Neutrophil (primary cell): ENCODE measurements around the gene OR5H1.

Source experiments
- H3K27ac ChIP-seq: fragments of 200-600 bp; sonication (generic); 2 replicates; pipeline ENCODE4 v1.5.1; 2016; ENCODE audit warnings: mild to moderate bottlenecking, moderate library complexity
- H3K27me3 ChIP-seq: fragments of 200-600 bp; sonication (generic); 2 replicates; pipeline ENCODE4 v1.6.0; 2016; ENCODE audit warnings: mild to moderate bottlenecking
- H3K36me3 ChIP-seq: fragments of 200-600 bp; sonication (generic); 2 replicates; pipeline ENCODE4 v1.5.1; 2017
- H3K4me1 ChIP-seq, 2 experiments: fragments of 200-600 bp in 1 of 2; sonication (generic) in 1 of 2; 1 replicate in 1 of 2; 2 replicates in 1 of 2; pipeline versions ENCODE4 v1.5.1 to v1.6.1; 2013 to 2016; ENCODE audit warnings: low read depth in 1 of 2, low read length in 1 of 2, mild to moderate bottlenecking in 1 of 2, moderate library complexity in 1 of 2; ENCODE audit not compliant: control insufficient read depth in 1 of 2, insufficient read depth in 1 of 2
- H3K4me3 ChIP-seq, 2 experiments: fragments of 200-600 bp in 1 of 2; sonication (generic) in 1 of 2; 1 replicate in 1 of 2; 2 replicates in 1 of 2; pipeline ENCODE4 v1.5.1; 2013 to 2016; ENCODE audit warnings: low read depth in 1 of 2, low read length in 1 of 2, mild to moderate bottlenecking in 1 of 2, moderate library complexity in 1 of 2
- H3K9me3 ChIP-seq: fragments of 200-600 bp; sonication (generic); 2 replicates; pipeline ENCODE4 v1.5.1; 2016
- TF ChIP-seq, protein P1 (sequence below): fragments of 200-600 bp; sonication (generic); IDR thresholded peaks from 2 replicates; pipeline ENCODE4 v1.5.1; 2016; ENCODE audit warnings: antibody characterized with exemption

OR5H1 gene

DNA sequence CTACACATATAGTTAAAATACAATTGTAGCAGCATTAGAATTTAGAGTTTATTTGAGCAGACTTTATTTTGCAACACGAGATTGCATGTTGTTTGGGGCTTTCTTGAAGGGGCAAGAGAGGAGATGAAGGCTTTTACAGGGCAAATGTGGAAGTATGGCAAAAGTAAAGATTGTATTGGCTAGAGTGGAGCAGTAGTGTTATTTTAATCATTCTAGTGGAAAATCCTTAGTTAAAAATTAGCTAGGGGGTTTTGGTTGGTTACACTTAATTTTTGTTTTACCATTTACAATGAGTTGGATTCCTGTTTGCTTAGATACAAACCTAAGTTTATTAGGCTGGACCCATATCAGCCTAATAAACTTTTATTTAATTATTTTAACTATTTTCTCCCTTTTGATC, 40.5 kb downstream of the OR5H1 start:
- TF ChIP-seq, protein P1, sequence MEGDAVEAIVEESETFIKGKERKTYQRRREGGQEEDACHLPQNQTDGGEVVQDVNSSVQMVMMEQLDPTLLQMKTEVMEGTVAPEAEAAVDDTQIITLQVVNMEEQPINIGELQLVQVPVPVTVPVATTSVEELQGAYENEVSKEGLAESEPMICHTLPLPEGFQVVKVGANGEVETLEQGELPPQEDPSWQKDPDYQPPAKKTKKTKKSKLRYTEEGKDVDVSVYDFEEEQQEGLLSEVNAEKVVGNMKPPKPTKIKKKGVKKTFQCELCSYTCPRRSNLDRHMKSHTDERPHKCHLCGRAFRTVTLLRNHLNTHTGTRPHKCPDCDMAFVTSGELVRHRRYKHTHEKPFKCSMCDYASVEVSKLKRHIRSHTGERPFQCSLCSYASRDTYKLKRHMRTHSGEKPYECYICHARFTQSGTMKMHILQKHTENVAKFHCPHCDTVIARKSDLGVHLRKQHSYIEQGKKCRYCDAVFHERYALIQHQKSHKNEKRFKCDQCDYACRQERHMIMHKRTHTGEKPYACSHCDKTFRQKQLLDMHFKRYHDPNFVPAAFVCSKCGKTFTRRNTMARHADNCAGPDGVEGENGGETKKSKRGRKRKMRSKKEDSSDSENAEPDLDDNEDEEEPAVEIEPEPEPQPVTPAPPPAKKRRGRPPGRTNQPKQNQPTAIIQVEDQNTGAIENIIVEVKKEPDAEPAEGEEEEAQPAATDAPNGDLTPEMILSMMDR, result no peak
- no peaks in the 10 kb centered on the region for H3K27me3 ChIP-seq
- no peak overlapping the region for H3K27ac ChIP-seq

DNA sequence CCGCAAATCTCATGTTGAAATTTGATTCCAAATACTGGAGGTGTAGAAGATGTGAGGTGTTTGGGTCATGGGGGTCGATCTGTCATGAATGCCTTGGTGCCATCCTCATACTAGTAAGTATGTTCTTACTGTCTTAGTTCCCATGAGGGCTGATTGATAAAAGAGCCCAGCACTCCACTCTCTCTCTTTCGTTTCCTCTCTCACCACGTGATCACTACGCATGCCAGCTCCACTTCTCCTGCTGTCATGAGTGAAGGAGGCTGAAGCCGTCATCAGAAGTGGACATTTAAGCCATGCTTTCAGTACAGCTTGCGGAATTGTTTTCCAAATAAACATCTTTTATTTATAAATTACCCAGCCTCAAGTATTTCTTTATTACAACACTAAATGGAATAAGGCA, 42.1 kb downstream of the OR5H1 start:
- no peaks in the 10 kb centered on the region for H3K9me3 ChIP-seq
- no peaks in the 10 kb centered on the region for H3K27me3 ChIP-seq
- TF ChIP-seq, protein P1, result no peak
- H3K4me3 ChIP-seq, result no peak overlapping the region
- H3K27ac ChIP-seq, result no peak overlapping the region
- no peaks in the 10 kb centered on the region for H3K36me3 ChIP-seq
- no peaks in the 10 kb centered on the region for H3K4me1 ChIP-seq

More for the DNA sequence above, 40.5 kb downstream of the OR5H1 start:
- no peak overlapping the region for H3K4me3 ChIP-seq
- H3K36me3 ChIP-seq, result no peaks in the 10 kb centered on the region
- H3K9me3 ChIP-seq, result no peaks in the 10 kb centered on the region
- no peaks in the 10 kb centered on the region for H3K4me1 ChIP-seq

DNA sequence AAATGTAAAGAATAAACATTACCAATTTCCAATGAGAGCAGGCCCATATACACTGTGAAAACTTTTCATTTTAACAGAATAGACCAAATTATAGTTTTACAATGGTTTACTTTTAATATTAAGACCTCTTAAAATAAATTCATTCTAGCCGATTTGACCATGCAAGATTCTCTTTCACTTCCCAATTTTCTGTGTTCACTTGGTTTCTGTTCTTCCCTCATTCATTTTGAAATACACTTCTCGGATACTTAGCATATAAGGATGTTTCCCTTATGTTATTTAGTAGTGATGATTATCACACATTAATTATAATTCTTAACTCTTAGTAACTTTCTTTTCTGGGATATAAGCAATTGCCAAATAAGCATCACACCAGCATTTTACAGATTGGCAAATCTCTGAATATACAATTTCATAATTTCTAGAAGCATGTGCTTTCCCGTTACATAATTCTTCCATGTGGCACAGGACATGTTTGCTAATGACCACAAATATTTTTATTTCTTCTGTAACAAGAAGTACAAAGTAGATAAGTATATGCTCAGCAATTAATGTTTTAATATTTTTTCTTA, 49.9 kb downstream of the OR5H1 start:
- Histone ChIP-seq H3K27me3 (no peaks in the 10 kb centered on the region), H3K4me1 (peaks cover 4 to 7% of the 10 kb centered on the region in 2 experiments), H3K4me3 (no peak overlapping the region), H3K27ac (no peak overlapping the region), H3K9me3 (no peaks in the 10 kb centered on the region), H3K36me3 (no peaks in the 10 kb centered on the region)
- TF ChIP-seq, protein P1, result no peak

DNA sequence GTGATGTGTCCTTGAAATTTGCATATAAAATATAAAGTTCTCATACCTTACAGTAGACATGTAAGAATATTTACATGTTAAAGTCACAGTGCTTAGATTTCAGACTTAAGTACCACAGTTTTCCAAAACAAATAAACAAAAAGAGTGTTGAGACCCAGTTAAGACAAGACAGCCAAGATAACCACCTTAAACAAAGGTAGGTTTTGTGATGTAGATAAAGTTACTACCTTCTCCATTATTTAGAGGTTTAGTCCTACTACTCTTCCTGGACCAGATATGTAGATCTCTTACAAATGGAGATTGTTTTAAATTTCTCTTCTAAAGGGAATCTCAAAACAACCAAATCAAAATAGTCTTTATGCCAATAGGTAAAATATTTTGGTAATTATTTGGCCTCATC, 51.7 kb downstream of the OR5H1 start:
- H3K27ac ChIP-seq, result no peak overlapping the region
- H3K27me3 ChIP-seq, result no peaks in the 10 kb centered on the region
- H3K36me3 ChIP-seq, result no peaks in the 10 kb centered on the region
- H3K9me3 ChIP-seq, result no peaks in the 10 kb centered on the region
- no peak overlapping the region for H3K4me3 ChIP-seq
- H3K4me1 ChIP-seq, result peaks cover 4 to 7% of the 10 kb centered on the region in 2 experiments
- TF ChIP-seq, protein P1, result no peak

DNA sequence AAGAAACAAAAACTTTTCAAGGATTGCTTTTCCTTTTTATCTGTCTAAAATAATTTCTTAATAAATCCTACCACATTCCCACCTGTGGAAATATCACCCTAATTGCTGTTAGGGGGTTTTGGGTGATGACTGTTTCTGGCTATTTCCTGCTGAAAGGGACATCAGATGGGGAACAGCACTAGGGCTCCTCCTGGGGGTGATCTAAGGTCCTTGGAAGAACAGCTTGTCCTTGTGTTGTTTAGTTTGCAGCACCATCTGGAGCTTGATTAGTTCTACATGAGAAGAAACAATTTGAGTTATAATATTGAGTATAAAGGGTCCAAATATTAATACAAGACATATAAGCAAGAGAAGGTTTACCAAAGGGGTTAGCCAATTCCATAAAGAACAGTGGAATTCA, 54.7 kb downstream of the OR5H1 start:
- peaks cover 4 to 31% of the 10 kb centered on the region in 2 experiments for H3K4me1 ChIP-seq
- TF ChIP-seq, protein P1, result no peak
- H3K4me3 ChIP-seq, result no peak overlapping the region
- H3K9me3 ChIP-seq, result no peaks in the 10 kb centered on the region
- H3K27me3 ChIP-seq, result no peaks in the 10 kb centered on the region
- no peak overlapping the region for H3K27ac ChIP-seq
- H3K36me3 ChIP-seq, result no peaks in the 10 kb centered on the region
